Measurements from ENCODE around the gene GIGYF2. TPM values are rescaled to one million over a fixed set of nuclear protein-coding genes. Genes with fewer than 3 reads are reported as not detected.

The GIGYF2 gene
- total RNA-seq, 1 experiment from 2014 or later: 40.4 TPM

GRCh38 chr2:232652505-232652851, 44.7 kb upstream of the GIGYF2 start:
- H3K36me3 Mint-ChIP-seq (ENCODE audit: insufficient read depth, unreplicated experiment): no peaks in the 10 kb centered on the region
- no peaks in the 10 kb centered on the region for H3K9me3 ChIP-seq
- no peaks in the 10 kb centered on the region for H3K27me3 ChIP-seq (replicated peaks; ENCODE audit: control insufficient read depth, insufficient read depth, low read length)
- H3K4me1 Mint-ChIP-seq (ENCODE audit: low read depth, unreplicated experiment): no peaks in the 10 kb centered on the region
- TF ChIP-seq CTCF (IDR thresholded peaks at IDR 0.05; ENCODE audit: insufficient read depth in 1 of 2, low read depth in 1 of 2, low read length in 1 of 2, severe bottlenecking in 1 of 2, unreplicated experiment in 1 of 2): no peak
- H3K27ac Mint-ChIP-seq (ENCODE audit: unreplicated experiment): no peak overlapping the region
- no peaks in the 10 kb centered on the region for H3K36me3 ChIP-seq (ENCODE audit: control insufficient read depth, insufficient read depth, low read length)
- no peak for DNase-seq
- H3K9me3 Mint-ChIP-seq (ENCODE audit: unreplicated experiment): no peaks in the 10 kb centered on the region
- BruUV-seq (replicated peaks): no TSS peak
- CTCF ChIA-PET: no interaction called here
- no peak overlapping the region for H3K4me3 ChIP-seq (ENCODE audit: low read depth, low read length)
- H3K4me1 ChIP-seq: no peaks in the 10 kb centered on the region
- POLR2A ChIA-PET: no interaction called here
- intact Hi-C loops (cut with micrococcal nuclease; ENCODE audit: unreplicated experiment): no loop called here
- no peak overlapping the region for H3K4me3 Mint-ChIP-seq (ENCODE audit: unreplicated experiment)
- no peaks in the 10 kb centered on the region for H3K27me3 Mint-ChIP-seq (ENCODE audit: insufficient read depth, unreplicated experiment)

- Histone ChIP-seq H3K36me3 (ENCODE audit: control insufficient read depth, insufficient read depth, low read length) (no peaks in the 10 kb centered on the region), H3K9me3 (no peaks in the 10 kb centered on the region), H3K4me1 (no peaks in the 10 kb centered on the region), H3K4me3 (ENCODE audit: low read depth, low read length) (no peak overlapping the region), H3K27me3 (replicated peaks; ENCODE audit: control insufficient read depth, insufficient read depth, low read length) (no peaks in the 10 kb centered on the region)
- ChIA-PET POLR2A (no interaction called here), CTCF (no interaction called here)
- H3K27me3 Mint-ChIP-seq (ENCODE audit: insufficient read depth, unreplicated experiment): no peaks in the 10 kb centered on the region
- DNase-seq: no peak
- H3K4me1 Mint-ChIP-seq (ENCODE audit: low read depth, unreplicated experiment): no peaks in the 10 kb centered on the region
- no TSS peak for BruUV-seq (replicated peaks)
- H3K27ac Mint-ChIP-seq (ENCODE audit: unreplicated experiment): no peak overlapping the region
- no peak for TF ChIP-seq CTCF (IDR thresholded peaks at IDR 0.05; ENCODE audit: insufficient read depth in 1 of 2, low read depth in 1 of 2, low read length in 1 of 2, severe bottlenecking in 1 of 2, unreplicated experiment in 1 of 2)
- intact Hi-C loops (cut with micrococcal nuclease; ENCODE audit: unreplicated experiment): no loop called here
- H3K4me3 Mint-ChIP-seq (ENCODE audit: unreplicated experiment): no peak overlapping the region
- no peaks in the 10 kb centered on the region for H3K36me3 Mint-ChIP-seq (ENCODE audit: insufficient read depth, unreplicated experiment)
- no peaks in the 10 kb centered on the region for H3K9me3 Mint-ChIP-seq (ENCODE audit: unreplicated experiment)
These were observed 43.7 kb upstream of the GIGYF2 start for GRCh38 chr2:232653441-232653840.

- ChIA-PET CTCF (no interaction called here), POLR2A (no interaction called here)
- H3K36me3 Mint-ChIP-seq (ENCODE audit: insufficient read depth, unreplicated experiment): no peaks in the 10 kb centered on the region
- H3K4me1 ChIP-seq: no peaks in the 10 kb centered on the region
- no peak overlapping the region for H3K27ac Mint-ChIP-seq (ENCODE audit: unreplicated experiment)
- H3K4me1 Mint-ChIP-seq (ENCODE audit: low read depth, unreplicated experiment): no peaks in the 10 kb centered on the region
- H3K9me3 ChIP-seq: no peaks in the 10 kb centered on the region
- no peak for TF ChIP-seq CTCF (IDR thresholded peaks at IDR 0.05; ENCODE audit: insufficient read depth in 1 of 2, low read depth in 1 of 2, low read length in 1 of 2, severe bottlenecking in 1 of 2, unreplicated experiment in 1 of 2)
- BruUV-seq (replicated peaks): no TSS peak
- no peaks in the 10 kb centered on the region for H3K36me3 ChIP-seq (ENCODE audit: control insufficient read depth, insufficient read depth, low read length)
- H3K27me3 Mint-ChIP-seq (ENCODE audit: insufficient read depth, unreplicated experiment): no peaks in the 10 kb centered on the region
- H3K4me3 Mint-ChIP-seq (ENCODE audit: unreplicated experiment): no peak overlapping the region
- no peak for DNase-seq
- intact Hi-C loops (cut with micrococcal nuclease; ENCODE audit: unreplicated experiment): no loop called here
- H3K4me3 ChIP-seq (ENCODE audit: low read depth, low read length): no peak overlapping the region
- H3K27me3 ChIP-seq (replicated peaks; ENCODE audit: control insufficient read depth, insufficient read depth, low read length): no peaks in the 10 kb centered on the region
- no peaks in the 10 kb centered on the region for H3K9me3 Mint-ChIP-seq (ENCODE audit: unreplicated experiment)
These were observed 41.7 kb upstream of the GIGYF2 start for GRCh38 chr2:232655392-232655791.
